OCI-LY1 (cell line): ENCODE measurements around the gene LIF.

Experiments used
- H2AFZ ChIP-seq: fragments of 200-600 bp; sonication (generic), shearing (Covaris generic); 2 replicates; pipeline ENCODE4 v1.6.0; 2014; ENCODE audit warnings: antibody characterized with exemption, mild to moderate bottlenecking, low read length
- H3F3A ChIP-seq: fragments of 200-600 bp; sonication (generic), shearing (Covaris generic); 2 replicates; pipeline ENCODE4 v1.6.0; 2014; ENCODE audit warnings: mild to moderate bottlenecking, antibody characterized with exemption, low read length, moderate library complexity; ENCODE audit not compliant: insufficient read depth
- H3K27ac ChIP-seq: fragments of 200-600 bp; sonication (generic); 2 replicates; pipeline ENCODE4 v1.5.1; 2014; ENCODE audit warnings: low read length, mixed run types, mild to moderate bottlenecking, low read depth; ENCODE audit not compliant: poor library complexity, severe bottlenecking
- H3K27me3 ChIP-seq: fragments of 200-600 bp; sonication (generic); 2 replicates; pipeline ENCODE4 v1.6.0; 2014; ENCODE audit warnings: antibody characterized with exemption, mild to moderate bottlenecking, low read length, moderate library complexity; ENCODE audit not compliant: insufficient read depth
- H3K36me3 ChIP-seq: fragments of 200-600 bp; sonication (generic); 2 replicates; pipeline ENCODE4 v1.6.1; 2014; ENCODE audit warnings: mild to moderate bottlenecking, antibody characterized with exemption, low read length, moderate library complexity, mixed read lengths; ENCODE audit not compliant: insufficient read depth
- H3K4me1 ChIP-seq: fragments of 200-600 bp; sonication (generic); 2 replicates; pipeline ENCODE4 v1.5.1; 2014; ENCODE audit warnings: mild to moderate bottlenecking, low read length, moderate library complexity; ENCODE audit not compliant: insufficient read depth, severe bottlenecking
- H3K4me2 ChIP-seq: fragments of 200-600 bp; sonication (generic), shearing (Covaris generic); 2 replicates; pipeline ENCODE4 v1.6.1; 2014; ENCODE audit warnings: low read length
- H3K4me3 ChIP-seq: fragments of 200-600 bp; sonication (generic); 2 replicates; pipeline ENCODE4 v1.5.1; 2014; ENCODE audit warnings: low read length, low read depth, mild to moderate bottlenecking, mixed read lengths; ENCODE audit not compliant: poor library complexity, severe bottlenecking
- H3K79me2 ChIP-seq: fragments of 200-600 bp; shearing (Covaris generic); 2 replicates; pipeline ENCODE4 v1.6.1; 2016; ENCODE audit warnings: mixed run types, low read length, mixed read lengths; ENCODE audit not compliant: insufficient read depth
- H3K9ac ChIP-seq: fragments of 200-600 bp; sonication (generic), shearing (Covaris generic); 2 replicates; pipeline ENCODE4 v1.6.1; 2014; ENCODE audit warnings: mild to moderate bottlenecking, low read length, mixed read lengths
- H3K9me2 ChIP-seq: fragments of 200-600 bp; sonication (generic), shearing (Covaris generic); 2 replicates; pipeline ENCODE4 v1.6.1; 2014; ENCODE audit warnings: low read depth, mild to moderate bottlenecking, low read length, mixed read lengths
- H3K9me3 ChIP-seq: fragments of 200-600 bp; shearing (Covaris generic); 2 replicates; pipeline ENCODE4 v1.6.1; 2014; ENCODE audit warnings: low read length, mixed read lengths
- H4K20me1 ChIP-seq: fragments of 200-600 bp; sonication (generic), shearing (Covaris generic); 2 replicates; pipeline ENCODE4 v1.6.0; 2016; ENCODE audit warnings: mild to moderate bottlenecking, low read length; ENCODE audit not compliant: insufficient read depth
- CTCF ChIP-seq: fragments of 200-600 bp; sonication (generic), shearing (Covaris generic); IDR thresholded peaks from 2 replicates; pipeline ENCODE4 v1.5.1; 2017; ENCODE audit warnings: mild to moderate bottlenecking, antibody characterized with exemption, low read length, moderate library complexity, mixed read lengths
- EZH2 ChIP-seq: fragments of 200-600 bp; sonication (generic), shearing (Covaris generic); IDR thresholded peaks from 2 replicates; pipeline ENCODE4 v1.8.0; 2017; ENCODE audit warnings: borderline replicate concordance, mixed run types, mild to moderate bottlenecking, antibody characterized with exemption, low read length, moderate library complexity, mixed read lengths

LIF gene

DNA sequence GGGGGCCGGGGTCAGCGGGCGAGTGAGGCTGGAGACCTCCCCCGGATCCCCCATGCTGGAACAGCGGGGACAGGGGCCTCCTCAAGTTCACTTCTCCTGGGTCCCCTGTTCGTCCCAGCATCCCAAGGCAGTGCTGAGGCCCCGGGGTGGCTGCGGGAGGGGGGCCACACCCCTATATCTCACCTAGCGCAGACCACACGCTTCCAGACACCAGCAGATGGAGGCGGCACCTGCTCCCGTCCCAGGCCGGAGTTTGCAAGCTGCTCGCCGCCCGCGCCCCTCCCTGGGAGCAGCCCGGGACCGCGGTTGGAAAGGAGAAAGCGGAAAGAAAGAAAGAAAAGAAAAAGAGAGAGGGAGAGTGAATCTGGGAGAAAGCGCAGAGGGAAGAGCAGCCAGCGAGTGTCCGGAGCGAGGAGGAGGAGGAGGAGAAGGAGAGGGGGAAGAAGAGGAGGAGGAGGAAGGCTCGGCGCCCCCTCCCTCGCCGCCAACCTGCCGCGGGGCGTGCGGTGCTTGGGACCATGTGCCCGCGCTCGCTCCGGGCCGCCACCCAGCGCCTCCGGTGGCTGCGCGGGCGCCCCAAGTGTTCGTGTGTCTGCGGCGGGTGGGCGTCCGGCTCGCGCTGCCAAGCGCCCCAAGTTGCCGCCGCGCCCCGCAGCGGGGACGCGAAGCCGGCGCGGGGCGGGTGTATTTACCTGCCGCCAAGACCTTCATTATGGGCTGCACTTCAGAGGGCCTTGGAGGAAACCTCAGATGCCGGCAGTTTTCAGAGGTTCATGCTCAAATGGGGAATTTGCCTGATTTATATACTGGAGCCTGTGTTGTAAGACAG lies at the start of gene LIF:
Gene LIF, minus strand, starts transcription at position 775 of the 829 bp plus-strand sequence. Its CDS starts 64 bp downstream, at position 711.
- Histone ChIP-seq H3K9ac (no peak within 1 kb of the TSS), H3K79me2 (no peaks in the 10 kb centered on the region), H3K4me2 (no peak within 1 kb of the TSS), H3K9me2 (no peaks in the 10 kb centered on the region), H3K9me3 (no peaks in the 10 kb centered on the region), H2AFZ (no peak within 1 kb of the TSS), H3K27ac (no peak within 1 kb of the TSS), H4K20me1 (no peaks in the 10 kb centered on the region), H3K4me3 (no peak within 1 kb of the TSS), H3K4me1 (no peaks in the 10 kb centered on the region), H3K27me3 (peaks cover 14% of the 10 kb centered on the region; the same call in 1 of the 2 replicates), H3F3A (no peaks in the 10 kb centered on the region), H3K36me3 (no peaks in the 10 kb centered on the region)
- TF ChIP-seq EZH2 (no peak), CTCF (no peak)

- Histone ChIP-seq H3K36me3 (peaks cover 21% of the 10 kb centered on the region; the same call in 1 of the 2 replicates), H2AFZ (no peak overlapping the region), H3K9me2 (no peaks in the 10 kb centered on the region), H3K27ac (peak overlapping the region; percentile 64), H3K27me3 (no peaks in the 10 kb centered on the region), H3K9me3 (no peaks in the 10 kb centered on the region), H3K4me3 (no peak overlapping the region), H3K79me2 (no peaks in the 10 kb centered on the region), H4K20me1 (no peaks in the 10 kb centered on the region), H3K4me2 (no peak overlapping the region), H3K4me1 (peaks cover 10% of the 10 kb centered on the region), H3F3A (no peaks in the 10 kb centered on the region), H3K9ac (no peak overlapping the region)
- TF ChIP-seq CTCF = no peak
Measured at GRCh38 chr22:30296324-30296723, 49.8 kb upstream of the LIF start.

- H3K36me3 ChIP-seq = peaks cover 14% of the 10 kb centered on the region; the same call in 1 of the 2 replicates
Measured at GRCh38 chr22:30295576-30295975, 49.0 kb upstream of the LIF start.

More at GRCh38 chr22:30295576-30295975, 49.0 kb upstream of the LIF start:
- H4K20me1 ChIP-seq = no peaks in the 10 kb centered on the region
- TF ChIP-seq EZH2 (no peak), CTCF (no peak)
- no peaks in the 10 kb centered on the region for H3K9me2 ChIP-seq
- no peaks in the 10 kb centered on the region for H3F3A ChIP-seq
- H3K27me3 ChIP-seq = no peaks in the 10 kb centered on the region
- no peak overlapping the region for H3K4me2 ChIP-seq
- no peak overlapping the region for H2AFZ ChIP-seq
- no peaks in the 10 kb centered on the region for H3K9me3 ChIP-seq
- no peak overlapping the region for H3K9ac ChIP-seq
- H3K4me1 ChIP-seq = peaks cover 10% of the 10 kb centered on the region
- H3K79me2 ChIP-seq = no peaks in the 10 kb centered on the region
- H3K27ac ChIP-seq = no peak overlapping the region
- H3K4me3 ChIP-seq = no peak overlapping the region
